ENCODE measurements around the gene TMEM186. TPM values are rescaled to one million over a fixed set of nuclear protein-coding genes. Genes with fewer than 3 reads are reported as not detected.
"Not testable (repeated sequence)": the region's sequence is repeated elsewhere in the genome, so short reads cannot be mapped to it uniquely, and the experiment has no call there.

Gene TMEM186, protein sequence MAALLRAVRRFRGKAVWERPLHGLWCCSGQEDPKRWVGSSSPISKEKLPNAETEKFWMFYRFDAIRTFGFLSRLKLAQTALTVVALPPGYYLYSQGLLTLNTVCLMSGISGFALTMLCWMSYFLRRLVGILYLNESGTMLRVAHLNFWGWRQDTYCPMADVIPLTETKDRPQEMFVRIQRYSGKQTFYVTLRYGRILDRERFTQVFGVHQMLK
- 4.6 TPM in 2 replicates for total RNA-seq (2012; rRNA removed)

- peaks cover 28% of the 10 kb centered on the region for H3K4me1 ChIP-seq (ENCODE audit: control insufficient read depth, insufficient read depth, low read length)
- H3K9ac ChIP-seq (ENCODE audit: low read depth, low read length) = peak within 1 kb of the TSS; percentile 96
- peak within 1 kb of the TSS; percentile 93 for H3K4me2 ChIP-seq (ENCODE audit: low read length)
- no peaks in the 10 kb centered on the region for H3K27me3 ChIP-seq (ENCODE audit: control insufficient read depth, insufficient read depth, low read length)
- H3K4me3 ChIP-seq (ENCODE audit: low read length) = peak within 1 kb of the TSS; percentile 85
- peaks cover 14% of the 10 kb centered on the region for H3K36me3 ChIP-seq (ENCODE audit: insufficient read depth, low read length)
- H3K9me3 ChIP-seq (replicated peaks; ENCODE audit: low read length) = no peaks in the 10 kb centered on the region
Observed at GRCh38 chr16:8797364-8798173, at the start of gene TMEM186, which contains the start of gene PMM2. Gene TMEM186, minus strand, starts transcription at chr16:8797639. Its CDS starts 25 bp downstream, at chr16:8797614. Gene PMM2, plus strand, starts transcription at chr16:8797839. Its CDS starts 44 bp downstream, at chr16:8797883.

DNA sequence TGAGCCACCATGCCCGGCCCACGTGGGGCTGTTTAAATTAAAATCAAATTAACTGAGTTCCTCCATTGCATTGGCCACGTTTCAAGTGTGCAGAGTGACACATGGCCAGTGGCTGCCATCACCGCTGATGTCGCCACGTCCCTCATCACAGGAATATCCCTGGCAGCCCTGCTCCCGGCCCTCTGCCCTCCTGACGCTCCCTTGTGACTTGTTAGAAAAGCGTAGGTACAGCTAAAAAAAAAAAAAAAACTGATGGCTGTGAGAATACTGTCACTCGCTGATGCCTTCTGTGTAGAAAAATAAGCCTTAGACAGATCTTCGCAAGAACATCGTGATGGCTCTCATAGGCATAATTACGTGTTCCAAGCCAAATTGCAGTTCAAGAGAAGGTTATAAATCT lies 49.7 kb upstream of the TMEM186 start:
- Histone ChIP-seq H3K4me2 (ENCODE audit: low read length) (no peak overlapping the region), H3K4me1 (ENCODE audit: control insufficient read depth, insufficient read depth, low read length) (peaks cover 30% of the 10 kb centered on the region), H3K9ac (ENCODE audit: low read depth, low read length) (no peak overlapping the region)

GRCh38 chr16:8846401-8846932 lies 49.0 kb upstream of the TMEM186 start:
- no peaks in the 10 kb centered on the region for H3K27me3 ChIP-seq (ENCODE audit: control insufficient read depth, insufficient read depth, low read length)
- H3K4me2 ChIP-seq (ENCODE audit: low read length) = no peak overlapping the region
- H3K4me3 ChIP-seq (ENCODE audit: low read length) = no peak overlapping the region
- no peak overlapping the region for H3K9ac ChIP-seq (ENCODE audit: low read depth, low read length)
- H3K4me1 ChIP-seq (ENCODE audit: control insufficient read depth, insufficient read depth, low read length) = peaks cover 30% of the 10 kb centered on the region
- H3K9me3 ChIP-seq (replicated peaks; ENCODE audit: low read length) = no peaks in the 10 kb centered on the region
- H3K36me3 ChIP-seq (ENCODE audit: insufficient read depth, low read length) = peaks cover 51% of the 10 kb centered on the region

More for the DNA sequence above, 49.7 kb upstream of the TMEM186 start:
- Histone ChIP-seq H3K4me3 (ENCODE audit: low read length) (no peak overlapping the region), H3K27me3 (ENCODE audit: control insufficient read depth, insufficient read depth, low read length) (no peaks in the 10 kb centered on the region), H3K9me3 (replicated peaks; ENCODE audit: low read length) (no peaks in the 10 kb centered on the region), H3K36me3 (ENCODE audit: insufficient read depth, low read length) (peaks cover 54% of the 10 kb centered on the region)

DNA sequence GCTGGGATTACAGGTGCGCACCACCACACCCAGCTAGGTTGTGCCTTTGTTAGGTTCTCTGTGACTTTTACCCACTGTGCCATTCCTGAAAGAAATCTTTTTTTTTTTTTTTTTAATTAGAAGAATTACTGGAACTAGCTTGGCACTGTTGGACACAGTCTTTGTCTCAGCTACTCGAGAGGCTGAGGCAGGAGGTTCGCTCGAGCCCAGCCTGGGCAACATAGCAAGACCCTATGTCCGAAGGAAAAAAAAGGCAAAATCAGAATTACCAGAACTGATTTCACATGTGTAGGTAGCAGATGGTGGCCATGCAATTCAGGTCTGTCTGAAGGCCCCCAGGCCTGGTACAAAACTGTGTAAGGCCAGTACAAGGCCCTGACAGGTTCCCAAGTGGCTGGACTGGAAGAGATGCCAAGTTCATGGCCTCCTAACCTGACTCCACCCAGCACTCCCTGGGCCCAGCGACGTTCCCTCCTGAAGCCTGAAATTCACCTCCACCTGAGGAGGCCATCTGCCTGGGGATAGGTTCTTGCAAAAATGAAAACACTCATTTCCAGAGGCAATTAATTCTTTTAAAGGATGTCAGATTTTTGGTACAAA lies 48.4 kb upstream of the TMEM186 start:
- peaks cover 27% of the 10 kb centered on the region for H3K4me1 ChIP-seq (ENCODE audit: control insufficient read depth, insufficient read depth, low read length)
- no peaks in the 10 kb centered on the region for H3K9me3 ChIP-seq (replicated peaks; ENCODE audit: low read length)
- H3K9ac ChIP-seq (ENCODE audit: low read depth, low read length) = no peak overlapping the region
- peaks cover 46% of the 10 kb centered on the region for H3K36me3 ChIP-seq (ENCODE audit: insufficient read depth, low read length)
- H3K27me3 ChIP-seq (ENCODE audit: control insufficient read depth, insufficient read depth, low read length) = no peaks in the 10 kb centered on the region
- no peak overlapping the region for H3K4me3 ChIP-seq (ENCODE audit: low read length)
- H3K4me2 ChIP-seq (ENCODE audit: low read length) = no peak overlapping the region

- H3K4me2 ChIP-seq (ENCODE audit: low read length); H3K4me3 ChIP-seq (ENCODE audit: low read length); H3K9ac ChIP-seq (ENCODE audit: low read depth, low read length); H3K9me3 ChIP-seq (replicated peaks; ENCODE audit: low read length); H3K27me3 ChIP-seq (ENCODE audit: control insufficient read depth, insufficient read depth, low read length); H3K4me1 ChIP-seq (ENCODE audit: control insufficient read depth, insufficient read depth, low read length): not testable (repeated sequence)
- H3K36me3 ChIP-seq (ENCODE audit: insufficient read depth, low read length) = peaks cover 24% of the 10 kb centered on the region
Observed at GRCh38 chr16:8843296-8843695, 45.9 kb upstream of the TMEM186 start.

DNA sequence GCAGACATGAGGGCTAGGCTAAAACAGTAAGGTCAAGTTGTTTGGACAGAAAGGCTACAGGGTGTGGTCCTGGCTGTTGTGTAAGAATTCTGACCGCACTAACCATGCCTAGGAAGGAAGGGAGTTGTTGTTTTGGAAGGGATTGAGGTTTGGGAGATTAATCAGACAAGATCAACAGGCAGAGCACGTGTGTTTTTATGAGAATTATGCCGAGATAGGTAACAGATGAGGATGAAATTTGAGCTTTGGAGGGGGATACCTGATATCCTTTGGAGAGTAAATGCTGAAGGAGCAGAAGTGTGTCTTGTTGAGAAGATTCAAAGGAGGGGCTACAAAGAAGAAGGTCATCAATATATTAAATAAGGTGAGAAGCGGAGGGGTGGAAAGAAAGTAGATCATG lies 44.6 kb upstream of the TMEM186 start:
- not testable (repeated sequence) for H3K9me3 ChIP-seq (replicated peaks; ENCODE audit: low read length); H3K4me3 ChIP-seq (ENCODE audit: low read length); H3K9ac ChIP-seq (ENCODE audit: low read depth, low read length); H3K27me3 ChIP-seq (ENCODE audit: control insufficient read depth, insufficient read depth, low read length); H3K4me2 ChIP-seq (ENCODE audit: low read length); H3K4me1 ChIP-seq (ENCODE audit: control insufficient read depth, insufficient read depth, low read length)
- peaks cover 11% of the 10 kb centered on the region for H3K36me3 ChIP-seq (ENCODE audit: insufficient read depth, low read length)

DNA sequence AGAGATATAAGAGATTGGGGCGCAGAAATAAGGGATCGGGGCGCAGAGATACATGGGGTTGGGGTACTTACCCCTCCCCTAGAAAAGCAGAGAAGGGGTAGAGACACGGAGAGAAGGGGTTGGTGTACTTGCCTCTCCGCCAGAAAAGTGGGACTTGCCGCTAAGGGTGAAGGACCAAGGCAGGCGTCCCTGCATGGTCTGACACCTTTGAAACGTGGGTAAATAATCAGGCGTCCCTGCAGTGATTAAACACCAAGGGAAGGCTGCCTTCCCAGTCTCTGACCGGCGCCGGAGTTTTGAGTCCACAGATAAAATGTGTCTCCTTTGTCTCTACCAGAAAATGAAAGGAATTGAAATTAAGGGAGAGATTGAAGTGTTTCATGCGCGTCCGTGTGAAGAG lies 40.2 kb upstream of the TMEM186 start:
- not testable (repeated sequence) for H3K9ac ChIP-seq (ENCODE audit: low read depth, low read length); H3K36me3 ChIP-seq (ENCODE audit: insufficient read depth, low read length); H3K9me3 ChIP-seq (replicated peaks; ENCODE audit: low read length); H3K4me2 ChIP-seq (ENCODE audit: low read length); H3K27me3 ChIP-seq (ENCODE audit: control insufficient read depth, insufficient read depth, low read length); H3K4me3 ChIP-seq (ENCODE audit: low read length); H3K4me1 ChIP-seq (ENCODE audit: control insufficient read depth, insufficient read depth, low read length)

DNA sequence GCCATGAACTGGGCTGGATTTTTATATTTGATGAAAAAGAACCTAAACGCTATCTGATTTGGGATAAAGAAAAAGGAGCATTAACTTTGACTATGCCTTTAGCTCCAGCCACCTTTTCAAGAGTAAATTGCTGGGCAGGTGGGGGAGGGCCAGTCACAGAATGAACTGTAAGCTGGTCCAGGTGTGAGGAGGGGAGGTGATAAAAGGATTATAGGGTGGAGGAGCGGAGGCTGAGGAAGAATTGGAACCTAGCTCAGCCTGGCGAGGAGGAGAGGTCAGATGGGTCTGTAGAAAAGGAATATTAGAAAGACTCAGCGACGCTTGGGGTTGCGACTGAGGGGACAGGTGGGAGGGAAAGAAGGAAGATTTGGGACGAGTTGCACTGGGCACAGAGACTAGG lies 39.4 kb upstream of the TMEM186 start:
- H3K4me3 ChIP-seq (ENCODE audit: low read length) = not testable (repeated sequence)

GRCh38 chr16:8832717-8833105 lies 35.3 kb upstream of the TMEM186 start:
- H3K9ac ChIP-seq (ENCODE audit: low read depth, low read length) = no peak overlapping the region
- no peaks in the 10 kb centered on the region for H3K27me3 ChIP-seq (ENCODE audit: control insufficient read depth, insufficient read depth, low read length)
- H3K4me3 ChIP-seq (ENCODE audit: low read length) = no peak overlapping the region
- H3K9me3 ChIP-seq (replicated peaks; ENCODE audit: low read length) = no peaks in the 10 kb centered on the region
- H3K4me1 ChIP-seq (ENCODE audit: control insufficient read depth, insufficient read depth, low read length) = peaks cover 7% of the 10 kb centered on the region
- H3K4me2 ChIP-seq (ENCODE audit: low read length) = no peak overlapping the region
- peaks cover 43% of the 10 kb centered on the region for H3K36me3 ChIP-seq (ENCODE audit: insufficient read depth, low read length)

More for the DNA sequence above, 39.4 kb upstream of the TMEM186 start:
- H3K36me3 ChIP-seq (ENCODE audit: insufficient read depth, low read length) = peaks cover 11% of the 10 kb centered on the region
- not testable (repeated sequence) for H3K27me3 ChIP-seq (ENCODE audit: control insufficient read depth, insufficient read depth, low read length); H3K4me2 ChIP-seq (ENCODE audit: low read length); H3K9me3 ChIP-seq (replicated peaks; ENCODE audit: low read length); H3K9ac ChIP-seq (ENCODE audit: low read depth, low read length); H3K4me1 ChIP-seq (ENCODE audit: control insufficient read depth, insufficient read depth, low read length)

- no peak overlapping the region for H3K4me2 ChIP-seq (ENCODE audit: low read length)
- no peak overlapping the region for H3K4me3 ChIP-seq (ENCODE audit: low read length)
- H3K9ac ChIP-seq (ENCODE audit: low read depth, low read length) = no peak overlapping the region
- H3K4me1 ChIP-seq (ENCODE audit: control insufficient read depth, insufficient read depth, low read length) = peaks cover 7% of the 10 kb centered on the region
- no peaks in the 10 kb centered on the region for H3K9me3 ChIP-seq (replicated peaks; ENCODE audit: low read length)
- H3K27me3 ChIP-seq (ENCODE audit: control insufficient read depth, insufficient read depth, low read length) = no peaks in the 10 kb centered on the region
- peaks cover 43% of the 10 kb centered on the region for H3K36me3 ChIP-seq (ENCODE audit: insufficient read depth, low read length)
Observed at GRCh38 chr16:8831871-8832716, 34.7 kb upstream of the TMEM186 start.

- H3K9me3 ChIP-seq (replicated peaks; ENCODE audit: low read length) = no peaks in the 10 kb centered on the region
- H3K27me3 ChIP-seq (ENCODE audit: control insufficient read depth, insufficient read depth, low read length) = no peaks in the 10 kb centered on the region
- no peak overlapping the region for H3K4me2 ChIP-seq (ENCODE audit: low read length)
- H3K9ac ChIP-seq (ENCODE audit: low read depth, low read length) = no peak overlapping the region
- peaks cover 7% of the 10 kb centered on the region for H3K4me1 ChIP-seq (ENCODE audit: control insufficient read depth, insufficient read depth, low read length)
- H3K36me3 ChIP-seq (ENCODE audit: insufficient read depth, low read length) = peaks cover 43% of the 10 kb centered on the region
- H3K4me3 ChIP-seq (ENCODE audit: low read length) = no peak overlapping the region
Observed at GRCh38 chr16:8831450-8831849, 34.0 kb upstream of the TMEM186 start.
